Lower lobe of right lung (tissue), 2 donors: ENCODE measurements around the gene NR2E3. TPM values are rescaled to one million over a fixed set of nuclear protein-coding genes. Genes with fewer than 3 reads are reported as not detected.
A peak's percentile ranks its signal among the peaks of the same experiment; 100 is the strongest.

ENCODE experiments used
- ATAC-seq, 2 donors: fragments of 200-7000 bp; cut with Tn5 transposase; one replicate each; pipeline ENCODE4 v1.9.1; 2020 to 2022; ENCODE audit warnings: mild to moderate bottlenecking in 2 of 2, moderate library complexity in 2 of 2
- DNase-seq: peaks from one replicate; pipeline ENCODE4 v3.0.0-alpha.2; 2020
- H3K27ac ChIP-seq: fragments of 200-600 bp; one replicate; pipeline ENCODE4 v1.8.0; 2022
- H3K27me3 ChIP-seq: fragments of 200-600 bp; one replicate; pipeline ENCODE4 v1.8.0; 2022; ENCODE audit warnings: low read depth
- H3K36me3 ChIP-seq: fragments of 200-600 bp; one replicate; pipeline ENCODE4 v1.8.0; 2022; ENCODE audit warnings: mild to moderate bottlenecking
- H3K4me1 ChIP-seq: fragments of 200-600 bp; one replicate; pipeline ENCODE4 v1.8.0; 2022
- H3K4me3 ChIP-seq: fragments of 200-600 bp; one replicate; pipeline ENCODE4 v1.8.0; 2022; ENCODE audit warnings: mild to moderate bottlenecking
- H3K9me3 ChIP-seq: fragments of 200-600 bp; one replicate; pipeline ENCODE4 v1.8.0; 2022
- CTCF ChIP-seq: fragments of 200-600 bp; IDR thresholded peaks from one replicate; pipeline ENCODE4 v1.8.0; 2022; ENCODE audit warnings: antibody characterized with exemption, mild to moderate bottlenecking
- intact Hi-C: fragments of 100-400 bp; cut with DNase I; formaldehyde crosslinking; loops from one replicate; pipeline ENCODE4 v1.11.0; 2022
- total RNA-seq: library from RNA; stranded (reverse); fragmentation: NEBNext Ultra II Directional; extraction: Animal tissue kit (Norgen Biotek cat#: 25700); gene quantifications from one replicate; pipeline ENCODE4 v1.2.1, GENCODE V29; 2021
- donor health status: DM: no; HTN: yes; CAD: no; lungs with severe emphysema.

The NR2E3 gene
- total RNA-seq, 1 donor from 2014 or later: not detected

- Histone ChIP-seq H3K27me3 (no peaks in the 10 kb centered on the region), H3K9me3 (no peaks in the 10 kb centered on the region), H3K36me3 (no peaks in the 10 kb centered on the region), H3K4me3 (no peak overlapping the region), H3K4me1 (no peaks in the 10 kb centered on the region), H3K27ac (no peak overlapping the region)
- intact Hi-C loops: loop anchor here (5.0 kb wide), 1 partner anchor 60 kb away; no protein-coding TSS in a partner anchor
- TF ChIP-seq CTCF: peak; percentile 42
- no peak for DNase-seq
- ATAC-seq: no peak
Observed at GRCh38 chr15:71802770-71803169, 7.6 kb upstream of the NR2E3 start.

GRCh38 chr15:71804226-71804625 lies 6.1 kb upstream of the NR2E3 start:
- no peaks in the 10 kb centered on the region for H3K4me1 ChIP-seq
- ATAC-seq (no peak), DNase-seq (no peak)
- no peak overlapping the region for H3K27ac ChIP-seq
- no peaks in the 10 kb centered on the region for H3K36me3 ChIP-seq
- TF ChIP-seq CTCF: no peak
- no peaks in the 10 kb centered on the region for H3K27me3 ChIP-seq
- intact Hi-C loops: loop anchor here (5.0 kb wide), 1 partner anchor 62 kb away; no protein-coding TSS in a partner anchor
- H3K9me3 ChIP-seq: no peaks in the 10 kb centered on the region
- H3K4me3 ChIP-seq: no peak overlapping the region

GRCh38 chr15:71804695-71805470 lies 5.5 kb upstream of the NR2E3 start:
- H3K9me3 ChIP-seq: no peaks in the 10 kb centered on the region
- H3K4me3 ChIP-seq: no peak overlapping the region
- no peaks in the 10 kb centered on the region for H3K36me3 ChIP-seq
- H3K27me3 ChIP-seq: no peaks in the 10 kb centered on the region
- H3K4me1 ChIP-seq: no peaks in the 10 kb centered on the region
- intact Hi-C loops: loop anchor here (5.0 kb wide), 1 partner anchor 63 kb away; no protein-coding TSS in a partner anchor
- no peak overlapping the region for H3K27ac ChIP-seq
- no peak for DNase-seq
- TF ChIP-seq CTCF: no peak
- no peak for ATAC-seq

- Histone ChIP-seq H3K27ac (no peak overlapping the region), H3K27me3 (no peaks in the 10 kb centered on the region), H3K36me3 (no peaks in the 10 kb centered on the region), H3K4me1 (no peaks in the 10 kb centered on the region), H3K9me3 (no peaks in the 10 kb centered on the region), H3K4me3 (no peak overlapping the region)
- intact Hi-C loops: no loop called here
- no peak for TF ChIP-seq CTCF
- ATAC-seq: no peak
- no peak for DNase-seq
Observed at GRCh38 chr15:71806452-71806931, 3.9 kb upstream of the NR2E3 start.

GRCh38 chr15:71807125-71807629 lies 3.2 kb upstream of the NR2E3 start:
- no peaks in the 10 kb centered on the region for H3K27me3 ChIP-seq
- no peak overlapping the region for H3K4me3 ChIP-seq
- no peak for ATAC-seq
- H3K27ac ChIP-seq: no peak overlapping the region
- no peaks in the 10 kb centered on the region for H3K9me3 ChIP-seq
- intact Hi-C loops: no loop called here
- no peaks in the 10 kb centered on the region for H3K36me3 ChIP-seq
- no peaks in the 10 kb centered on the region for H3K4me1 ChIP-seq
- TF ChIP-seq CTCF: no peak
- no peak for DNase-seq
